T-helper 1 cell treated with Interleukin-12 subunit alpha and Interleukin-12 subunit beta and Interleukin-4 antibody, amounts not matched to agents 30 ng/mL and 1 ng/mL, for 36 hours (primary cell): ENCODE measurements around the gene SPO11. TPM values are rescaled to one million over a fixed set of nuclear protein-coding genes. Genes with fewer than 3 reads are reported as not detected.

ENCODE experiments used
- intact Hi-C: fragments of 100-400 bp; cut with micrococcal nuclease; formaldehyde crosslinking; loops from one replicate; pipeline ENCODE4 v1.15.1; 2024
- total RNA-seq: library from RNA; stranded (reverse); gene quantifications from 2 replicates; pipeline ENCODE4 v1.2.3, GENCODE V29; 2022

The SPO11 gene
- total RNA-seq, 1 donor from 2014 or later: not detected

- intact Hi-C loops: no loop called here
These were observed 43.2 kb downstream of the SPO11 start for GRCh38 chr20:57372581-57373350.

GRCh38 chr20:57374343-57374930 is 44.8 kb downstream of the SPO11 start:
- intact Hi-C loops: no loop called here

GRCh38 chr20:57374931-57375651 is 45.5 kb downstream of the SPO11 start:
- intact Hi-C loops: no loop called here

GRCh38 chr20:57375652-57376230 is 46.1 kb downstream of the SPO11 start:
- intact Hi-C loops: no loop called here

GRCh38 chr20:57377350-57377749 is 47.7 kb downstream of the SPO11 start:
- intact Hi-C loops: no loop called here

- intact Hi-C loops: no loop called here
These were observed 48.5 kb downstream of the SPO11 start for GRCh38 chr20:57378107-57378506.

GRCh38 chr20:57378646-57379262 is 49.2 kb downstream of the SPO11 start:
- intact Hi-C loops: no loop called here

GRCh38 chr20:57379263-57379647 is 49.7 kb downstream of the SPO11 start:
- intact Hi-C loops: no loop called here

- intact Hi-C loops: no loop called here
These were observed 50.6 kb downstream of the SPO11 start for GRCh38 chr20:57380081-57380750.

GRCh38 chr20:57381596-57382503 is 52.2 kb downstream of the SPO11 start:
- intact Hi-C loops: loop anchor here (1.0 kb wide), 3 partner anchors 8 to 212 kb away; no protein-coding TSS in a partner anchor

- intact Hi-C loops: loop anchor here (1.0 kb wide), 1 partner anchor 8 kb away; no protein-coding TSS in a partner anchor
These were observed 52.9 kb downstream of the SPO11 start for GRCh38 chr20:57382516-57382915.

- intact Hi-C loops: no loop called here
These were observed 54.1 kb downstream of the SPO11 start for GRCh38 chr20:57383447-57384347.

GRCh38 chr20:57384486-57384885 is 54.9 kb downstream of the SPO11 start:
- intact Hi-C loops: no loop called here

GRCh38 chr20:57384953-57385761 is 55.6 kb downstream of the SPO11 start:
- intact Hi-C loops: no loop called here

GRCh38 chr20:57385940-57386339 is 56.3 kb downstream of the SPO11 start:
- intact Hi-C loops: no loop called here

- intact Hi-C loops: no loop called here
These were observed 57.2 kb downstream of the SPO11 start for GRCh38 chr20:57386762-57387161.

- intact Hi-C loops: no loop called here
These were observed 57.9 kb downstream of the SPO11 start for GRCh38 chr20:57387463-57387862.

- intact Hi-C loops: no loop called here
These were observed 58.4 kb downstream of the SPO11 start for GRCh38 chr20:57387945-57388371.
